Activated CD8-positive, alpha-beta memory T cell treated with anti-CD3 and anti-CD28 coated beads, Interleukin-2, amount 10 ng/mL, durations not matched to agents 7 days and 5 days (primary cell): ENCODE data around the gene EXOC6. TPM values are rescaled to one million over a fixed set of nuclear protein-coding genes. Genes with fewer than 3 reads are reported as not detected.
"Not testable (repeated sequence)": the region's sequence is repeated elsewhere in the genome, so short reads cannot be mapped to it uniquely, and the experiment has no call there.

Source experiments
- ATAC-seq: fragments of 150-1000 bp; cut with Tn5 transposase; one replicate; pipeline ENCODE4 v1.10.0; 2021; ENCODE audit warnings: moderate library complexity
- CTCF ChIA-PET: fragments of 350-600 bp; sonication (Branson Sonifier 250); formaldehyde crosslinking; loops from one replicate; lab custom pipeline; 2021; ENCODE audit warnings: antibody characterized with exemption; lab: Charles Lee
- DNase-seq: peaks from one replicate; pipeline ENCODE4 v3.0.0-alpha.2; 2020
- H3K27ac Mint-ChIP-seq: one replicate; pipeline ENCODE4 v1.8.0; 2021; ENCODE audit warnings: mild to moderate bottlenecking, mixed read lengths
- H3K27me3 Mint-ChIP-seq: one replicate; pipeline ENCODE4 v1.8.0; 2021; ENCODE audit warnings: mixed read lengths
- H3K36me3 Mint-ChIP-seq: one replicate; pipeline ENCODE4 v1.8.0; 2021; ENCODE audit warnings: mild to moderate bottlenecking, mixed read lengths
- H3K4me1 Mint-ChIP-seq: one replicate; pipeline ENCODE4 v1.8.0; 2021; ENCODE audit warnings: mixed read lengths
- H3K4me3 Mint-ChIP-seq: one replicate; pipeline ENCODE4 v1.8.0; 2021; ENCODE audit warnings: mild to moderate bottlenecking, moderate library complexity, mixed read lengths
- H3K9me3 Mint-ChIP-seq: one replicate; pipeline ENCODE4 v1.8.0; 2022; ENCODE audit warnings: low read depth, mixed read lengths
- total RNA-seq, 2 experiments: library from RNA; stranded (reverse); gene quantifications; one replicate each; pipeline ENCODE4 v1.2.3, GENCODE V29; 2021

Gene EXOC6
- total RNA-seq, 2 experiments from 2014 or later, result 11.9 to 12.1 TPM

DNA sequence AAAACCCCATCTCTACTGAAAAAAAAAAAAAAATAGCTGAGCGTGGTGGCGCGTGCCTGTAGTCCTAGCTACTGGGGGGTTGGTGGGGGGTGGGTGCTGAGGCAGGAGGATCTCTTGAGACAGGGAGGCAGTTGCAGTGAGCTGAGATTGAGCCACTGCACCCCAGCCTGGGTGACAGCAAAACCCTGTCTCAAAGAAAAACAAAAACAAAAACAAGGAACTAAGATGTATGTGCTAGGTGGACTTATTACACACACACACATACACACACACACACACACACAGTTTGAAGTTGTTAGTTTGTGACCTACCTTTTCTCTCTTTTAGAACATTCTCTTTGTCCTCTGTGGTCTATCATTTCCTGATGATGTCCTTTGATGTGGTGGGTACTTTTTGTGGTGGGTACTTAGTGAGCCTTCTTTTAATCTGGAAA is 53.5 kb downstream of the EXOC6 start:
- Mint-ChIP-seq H3K36me3 (peaks cover 19% of the 10 kb centered on the region), H3K4me1 (peaks cover 14% of the 10 kb centered on the region), H3K4me3 (peak overlapping the region; percentile 18), H3K9me3 (no peaks in the 10 kb centered on the region), H3K27me3 (no peaks in the 10 kb centered on the region), H3K27ac (no peak overlapping the region)
- CTCF ChIA-PET, result interaction anchor here (0.9 kb wide), 2 partner anchors 11 to 105 kb away, joined by 3 to 5 read pairs; no protein-coding TSS in a partner anchor
- peak; percentile 36 for ATAC-seq
- DNase-seq, result no peak

DNA sequence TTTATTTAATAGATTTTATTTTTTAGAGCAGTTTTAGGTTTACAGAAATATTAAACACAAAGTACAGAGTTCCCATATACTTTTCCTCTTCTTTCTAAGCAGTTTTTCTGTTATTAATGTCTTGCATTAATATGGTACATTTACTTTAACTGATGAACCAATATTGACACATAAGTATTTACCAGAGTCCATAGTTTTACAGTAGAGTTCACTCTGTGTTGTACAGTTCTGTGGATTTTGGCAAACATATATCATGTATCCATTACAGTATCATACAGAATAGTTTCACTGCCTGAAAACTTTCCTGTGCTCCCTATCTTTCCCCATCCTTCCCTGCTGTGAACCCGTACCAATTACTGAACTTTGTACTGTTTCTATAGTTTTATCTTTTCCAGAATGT is 55.3 kb downstream of the EXOC6 start:
- Mint-ChIP-seq H3K27me3 (no peaks in the 10 kb centered on the region), H3K4me1 (peaks cover 14% of the 10 kb centered on the region), H3K36me3 (peaks cover 20% of the 10 kb centered on the region), H3K27ac (no peak overlapping the region), H3K9me3 (no peaks in the 10 kb centered on the region), H3K4me3 (no peak overlapping the region)
- CTCF ChIA-PET, result no interaction called here
- ATAC-seq (no peak), DNase-seq (no peak)

DNA sequence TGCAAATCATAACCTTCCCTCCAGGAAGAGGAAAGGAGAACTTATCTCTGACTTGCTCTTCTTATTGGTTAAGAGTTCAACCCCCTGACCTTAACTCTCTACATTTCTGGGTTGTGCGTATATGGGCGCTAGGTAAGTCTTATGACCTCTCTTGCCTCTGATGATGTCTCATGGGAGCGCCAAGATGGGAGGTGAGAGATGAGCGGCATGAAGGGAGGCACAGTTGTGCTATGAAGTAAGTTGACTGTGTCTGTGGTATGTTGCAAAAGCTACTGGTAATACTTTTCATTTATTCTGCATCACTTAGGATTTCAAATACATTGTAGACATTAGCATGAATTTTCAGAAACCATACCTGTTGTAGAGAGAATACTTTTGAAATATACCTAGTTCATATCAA is 59.0 kb downstream of the EXOC6 start:
- no peak overlapping the region for H3K4me3 Mint-ChIP-seq
- ATAC-seq (no peak), DNase-seq (no peak)
- H3K27me3 Mint-ChIP-seq, result no peaks in the 10 kb centered on the region
- H3K4me1 Mint-ChIP-seq, result peaks cover 4% of the 10 kb centered on the region
- peaks cover 18% of the 10 kb centered on the region for H3K36me3 Mint-ChIP-seq
- CTCF ChIA-PET, result no interaction called here
- no peaks in the 10 kb centered on the region for H3K9me3 Mint-ChIP-seq
- H3K27ac Mint-ChIP-seq, result no peak overlapping the region

DNA sequence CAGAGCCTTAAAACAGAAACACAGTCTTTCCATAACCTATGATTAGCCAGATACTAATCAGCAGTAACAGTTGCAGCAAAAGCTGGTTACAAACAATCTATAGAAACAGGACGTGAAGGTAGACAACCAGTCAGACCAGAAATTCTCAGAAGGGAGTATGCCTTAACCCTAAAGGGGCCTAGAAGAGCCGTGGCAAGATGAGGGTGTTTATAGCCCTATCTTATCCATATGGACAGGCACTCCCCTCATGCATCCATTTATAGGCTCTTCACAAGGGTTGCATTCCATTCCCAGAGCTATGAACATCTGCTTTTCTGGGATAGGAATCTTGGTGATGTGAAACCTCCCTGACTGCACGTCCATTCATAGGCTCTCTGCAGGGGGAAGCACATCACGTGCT is 64.3 kb downstream of the EXOC6 start:
- H3K36me3 Mint-ChIP-seq, H3K27ac Mint-ChIP-seq, CTCF ChIA-PET, DNase-seq, H3K4me1 Mint-ChIP-seq, H3K27me3 Mint-ChIP-seq, H3K9me3 Mint-ChIP-seq, H3K4me3 Mint-ChIP-seq, ATAC-seq: not testable (repeated sequence)

DNA sequence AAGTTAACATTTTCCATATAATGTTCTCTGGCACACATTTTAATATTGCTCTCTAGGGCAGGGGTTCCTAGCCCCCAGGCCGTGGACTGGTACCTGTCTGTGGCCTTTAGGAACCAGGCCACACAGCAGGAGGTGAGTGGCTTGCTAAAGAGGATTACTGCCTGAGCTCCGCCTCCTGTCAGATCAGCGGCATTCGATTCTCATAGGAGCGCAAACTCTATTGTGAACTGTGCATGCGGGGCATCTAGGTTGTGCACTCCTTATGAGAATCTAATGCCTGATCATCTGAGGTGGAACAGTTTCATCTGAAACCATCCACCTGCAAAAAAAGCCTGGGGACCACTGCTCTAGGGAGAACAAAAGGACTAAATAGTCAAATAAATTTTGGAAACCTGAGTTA is 65.7 kb downstream of the EXOC6 start:
- Mint-ChIP-seq H3K4me3 (no peak overlapping the region), H3K27me3 (no peaks in the 10 kb centered on the region), H3K4me1 (no peaks in the 10 kb centered on the region), H3K36me3 (no peaks in the 10 kb centered on the region), H3K9me3 (no peaks in the 10 kb centered on the region), H3K27ac (no peak overlapping the region)
- DNase-seq, result no peak
- no peak for ATAC-seq
- CTCF ChIA-PET, result interaction anchor here (1.3 kb wide), 1 partner anchor 24 kb away, joined by 3 read pairs; no protein-coding TSS in a partner anchor

DNA sequence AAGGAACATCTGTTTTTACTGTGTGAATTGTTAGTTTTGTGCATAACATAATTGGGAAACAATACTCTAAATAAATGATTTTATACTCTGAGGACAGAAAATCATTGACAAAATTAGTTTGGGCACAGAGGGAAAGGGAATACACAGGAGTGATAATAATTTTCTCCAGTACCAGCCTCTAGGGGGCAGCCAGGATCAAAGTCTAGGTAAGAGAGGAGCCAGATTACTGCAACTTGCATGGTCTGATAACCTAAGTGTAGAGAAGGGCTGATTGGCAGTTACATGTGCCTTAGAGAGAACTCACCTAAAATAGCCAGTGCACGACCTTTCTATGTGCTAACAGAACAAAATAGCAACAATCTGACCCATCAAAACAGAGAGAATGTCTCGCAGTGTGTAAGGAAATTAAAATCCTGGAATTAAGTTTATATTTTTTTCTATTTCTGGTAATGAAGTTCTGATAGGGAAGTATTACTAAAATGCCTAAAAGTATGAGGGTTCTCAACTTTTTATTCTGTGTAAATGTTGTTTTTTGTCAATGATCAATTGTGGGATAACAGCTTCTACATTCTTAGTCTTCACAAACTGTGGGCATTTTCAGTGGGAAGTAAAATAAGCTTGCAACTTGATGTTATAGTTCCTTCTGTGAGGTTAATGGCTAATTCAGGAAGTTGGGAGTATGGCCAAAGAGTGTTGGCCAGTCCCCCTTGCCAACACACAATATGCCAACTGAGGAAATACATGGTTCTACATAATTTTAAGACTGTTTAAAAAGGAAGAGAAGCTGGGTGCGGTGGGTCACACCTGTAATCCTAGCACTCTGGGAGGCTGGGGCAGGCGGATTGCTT is 66.4 kb downstream of the EXOC6 start:
- Mint-ChIP-seq H3K4me1 (no peaks in the 10 kb centered on the region), H3K27ac (no peak overlapping the region), H3K4me3 (no peak overlapping the region), H3K9me3 (no peaks in the 10 kb centered on the region), H3K36me3 (peaks cover 2% of the 10 kb centered on the region), H3K27me3 (no peaks in the 10 kb centered on the region)
- CTCF ChIA-PET, result interaction anchor here (0.6 to 1.4 kb wide), 4 partner anchors 20 to 164 kb away, joined by 3 read pairs; no protein-coding TSS in a partner anchor
- peak; percentile 60 for DNase-seq
- ATAC-seq, result peak; percentile 78

DNA sequence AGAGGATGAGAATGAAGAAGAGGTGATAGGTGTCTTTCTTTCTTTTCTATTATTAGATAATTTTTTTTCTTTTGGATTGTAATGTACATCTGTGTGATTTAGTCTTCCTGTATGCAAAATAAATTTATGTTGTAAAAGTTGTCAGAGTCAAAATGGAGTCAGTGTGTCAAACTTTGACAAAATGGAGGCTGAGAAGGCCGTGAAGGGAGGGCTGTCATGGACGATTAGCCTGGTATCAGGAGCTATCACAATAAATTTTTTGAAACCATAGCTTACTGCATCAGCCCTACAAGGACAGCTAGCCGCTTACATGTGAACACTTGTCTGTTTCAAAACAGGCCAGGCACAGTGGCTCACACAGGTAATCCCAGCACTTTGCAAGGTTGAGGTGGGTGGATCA is 67.6 kb downstream of the EXOC6 start:
- DNase-seq, result no peak
- H3K27ac Mint-ChIP-seq, result no peak overlapping the region

DNA sequence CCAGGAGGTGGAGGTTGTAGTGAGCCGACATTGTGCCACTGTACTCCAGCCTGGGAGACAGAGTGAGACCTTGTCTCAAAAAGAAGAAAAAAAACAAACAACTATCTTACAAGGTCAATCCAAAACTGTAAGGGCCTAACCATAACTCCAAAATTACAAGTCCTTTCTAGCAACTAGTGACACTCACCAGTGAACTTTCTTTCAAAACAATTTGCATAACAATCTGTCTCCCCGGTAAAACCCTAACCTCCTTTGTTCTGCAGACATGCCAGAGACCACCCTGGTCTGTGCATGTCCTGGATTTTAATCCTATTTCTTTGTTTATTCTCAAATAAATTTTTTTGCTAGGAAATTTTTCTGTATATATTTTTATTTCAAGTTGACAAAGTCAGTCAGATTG is 68.1 kb downstream of the EXOC6 start:
- peaks cover 4% of the 10 kb centered on the region for H3K9me3 Mint-ChIP-seq
- no peak for DNase-seq
- H3K36me3 Mint-ChIP-seq, result peaks cover 12% of the 10 kb centered on the region
- no peaks in the 10 kb centered on the region for H3K27me3 Mint-ChIP-seq
- no peak overlapping the region for H3K4me3 Mint-ChIP-seq
- no peaks in the 10 kb centered on the region for H3K4me1 Mint-ChIP-seq
- H3K27ac Mint-ChIP-seq, result no peak overlapping the region
- CTCF ChIA-PET, result interaction anchor here (1.4 kb wide), 1 partner anchor 48 kb away, joined by 3 read pairs; no protein-coding TSS in a partner anchor
- ATAC-seq, result no peak

More for the DNA sequence above, 67.6 kb downstream of the EXOC6 start:
- H3K27me3 Mint-ChIP-seq, result no peaks in the 10 kb centered on the region
- peaks cover 2% of the 10 kb centered on the region for H3K9me3 Mint-ChIP-seq
- no peak for ATAC-seq
- CTCF ChIA-PET, result interaction anchor here (1.1 to 1.4 kb wide), 2 partner anchors 21 to 48 kb away, joined by 3 read pairs; no protein-coding TSS in a partner anchor
- H3K4me1 Mint-ChIP-seq, result no peaks in the 10 kb centered on the region
- H3K36me3 Mint-ChIP-seq, result peaks cover 10% of the 10 kb centered on the region
- H3K4me3 Mint-ChIP-seq, result no peak overlapping the region

DNA sequence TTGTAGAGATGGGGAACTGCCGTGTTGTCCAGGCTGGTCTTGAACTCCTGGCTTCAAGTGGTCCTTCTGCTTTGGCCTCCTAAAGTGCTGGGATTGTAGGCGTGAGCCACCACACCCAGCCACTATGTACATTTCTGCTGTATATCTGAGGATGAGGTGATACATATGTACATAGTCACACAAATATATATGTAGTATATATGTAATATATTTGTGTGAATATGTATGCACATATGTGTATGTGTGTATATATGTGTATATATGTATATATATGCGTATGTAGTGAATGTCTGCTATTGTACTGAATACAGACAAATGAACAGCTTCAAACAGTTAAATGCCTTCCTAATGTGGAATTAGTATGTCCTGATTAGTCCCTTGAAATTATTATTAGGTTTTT is 70.3 kb downstream of the EXOC6 start:
- Mint-ChIP-seq H3K4me1 (no peaks in the 10 kb centered on the region), H3K9me3 (peaks cover 4% of the 10 kb centered on the region), H3K27ac (no peak overlapping the region), H3K27me3 (no peaks in the 10 kb centered on the region), H3K36me3 (peaks cover 16% of the 10 kb centered on the region), H3K4me3 (no peak overlapping the region)
- no peak for DNase-seq
- CTCF ChIA-PET, result no interaction called here
- no peak for ATAC-seq

DNA sequence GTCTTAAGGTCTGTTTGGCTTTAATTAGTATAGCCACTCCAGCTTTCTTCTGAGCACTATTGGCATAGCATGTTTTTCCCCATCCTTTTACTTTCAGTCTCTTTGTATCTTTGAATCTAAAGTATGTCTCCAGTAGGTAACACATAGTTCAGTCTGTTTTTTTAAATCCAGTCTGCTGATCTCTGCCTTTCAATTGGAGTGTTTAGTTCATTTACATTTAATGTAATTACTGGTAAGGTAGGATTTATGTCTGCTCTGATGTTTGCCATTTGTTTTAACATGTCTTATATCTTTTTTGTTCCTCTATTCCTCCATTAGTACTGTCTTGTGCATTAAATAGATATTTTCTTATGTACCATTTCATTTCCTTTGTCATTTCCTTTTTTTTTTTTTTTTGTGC is 72.5 kb downstream of the EXOC6 start:
- Mint-ChIP-seq H3K4me1 (no peaks in the 10 kb centered on the region), H3K27ac (no peak overlapping the region), H3K9me3 (peaks cover 4% of the 10 kb centered on the region), H3K36me3 (peaks cover 16% of the 10 kb centered on the region), H3K4me3 (no peak overlapping the region), H3K27me3 (no peaks in the 10 kb centered on the region)
- CTCF ChIA-PET, result no interaction called here
- ATAC-seq (no peak), DNase-seq (no peak)

DNA sequence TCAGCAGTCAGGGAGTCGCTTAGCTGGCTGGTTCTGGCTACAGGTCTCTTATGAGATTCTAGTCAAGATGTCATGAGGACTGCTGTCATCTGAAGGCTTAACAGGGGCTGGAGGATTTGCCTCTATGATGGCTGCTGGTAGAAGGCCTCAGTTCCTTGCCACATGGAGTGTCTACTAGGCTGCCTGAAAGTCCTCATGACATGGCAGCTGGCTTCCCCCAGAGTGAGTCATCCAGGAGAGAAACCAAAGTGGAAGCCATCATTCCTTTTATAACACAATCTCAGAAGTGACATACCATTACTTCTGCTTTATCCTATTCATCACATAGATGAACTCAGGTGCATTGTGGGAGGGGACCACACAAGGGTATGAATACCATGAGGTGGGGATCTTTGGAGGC is 75.1 kb downstream of the EXOC6 start:
- Mint-ChIP-seq H3K27ac (no peak overlapping the region), H3K4me1 (no peaks in the 10 kb centered on the region), H3K36me3 (peaks cover 21% of the 10 kb centered on the region), H3K27me3 (no peaks in the 10 kb centered on the region), H3K4me3 (no peak overlapping the region), H3K9me3 (peaks cover 4% of the 10 kb centered on the region)
- DNase-seq, result no peak
- CTCF ChIA-PET, result interaction anchor here (1.0 to 1.9 kb wide), 2 partner anchors 38 to 80 kb away, joined by 3 to 5 read pairs; no protein-coding TSS in a partner anchor
- ATAC-seq, result no peak

DNA sequence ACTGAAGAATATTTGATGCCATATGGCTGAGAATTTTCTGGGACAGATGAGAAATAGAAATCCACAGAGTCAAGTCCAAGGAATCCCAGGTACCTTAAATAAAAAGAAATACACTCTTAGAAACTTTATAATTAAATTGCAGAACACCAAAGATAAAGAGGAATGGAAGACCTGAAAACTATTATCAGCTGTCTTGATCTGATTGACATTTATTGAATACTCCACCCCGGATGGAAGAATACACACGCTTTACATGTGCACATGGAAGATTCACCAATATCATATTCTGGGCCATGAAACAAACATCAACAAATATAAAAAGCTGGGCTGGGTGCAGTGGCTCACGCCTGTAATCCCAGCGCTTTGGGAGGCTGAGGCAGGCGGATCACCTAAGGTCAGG is 81.6 kb downstream of the EXOC6 start:
- H3K9me3 Mint-ChIP-seq, result no peaks in the 10 kb centered on the region
- H3K36me3 Mint-ChIP-seq, result peaks cover 18% of the 10 kb centered on the region
- no peaks in the 10 kb centered on the region for H3K27me3 Mint-ChIP-seq
- DNase-seq (no peak), ATAC-seq (no peak)
- no peak overlapping the region for H3K27ac Mint-ChIP-seq
- H3K4me1 Mint-ChIP-seq, result no peaks in the 10 kb centered on the region
- CTCF ChIA-PET, result no interaction called here
- no peak overlapping the region for H3K4me3 Mint-ChIP-seq

DNA sequence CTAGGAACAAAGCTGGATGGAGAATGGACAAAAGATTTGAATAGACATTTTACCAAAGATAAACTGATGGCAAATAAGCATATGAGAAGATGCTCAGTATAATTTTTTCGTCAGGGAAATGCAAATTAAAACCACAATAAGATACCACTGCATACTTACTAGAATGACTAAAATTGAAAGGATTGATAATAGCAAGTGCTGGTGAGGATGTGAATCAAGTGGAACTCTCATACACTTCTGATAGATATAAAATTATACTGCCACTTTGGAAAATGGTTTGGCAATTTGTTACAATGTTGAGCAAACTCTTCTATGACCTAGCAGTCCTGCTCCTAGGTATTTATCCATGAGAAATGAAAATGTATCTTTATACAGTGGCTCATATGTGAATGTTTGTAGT is 83.3 kb downstream of the EXOC6 start:
- ATAC-seq (no peak), DNase-seq (no peak)
- H3K36me3 Mint-ChIP-seq, result peaks cover 18% of the 10 kb centered on the region
- H3K4me1 Mint-ChIP-seq, result no peaks in the 10 kb centered on the region
- no peaks in the 10 kb centered on the region for H3K9me3 Mint-ChIP-seq
- H3K27me3 Mint-ChIP-seq, result no peaks in the 10 kb centered on the region
- CTCF ChIA-PET, result no interaction called here
- no peak overlapping the region for H3K4me3 Mint-ChIP-seq
- H3K27ac Mint-ChIP-seq, result no peak overlapping the region

DNA sequence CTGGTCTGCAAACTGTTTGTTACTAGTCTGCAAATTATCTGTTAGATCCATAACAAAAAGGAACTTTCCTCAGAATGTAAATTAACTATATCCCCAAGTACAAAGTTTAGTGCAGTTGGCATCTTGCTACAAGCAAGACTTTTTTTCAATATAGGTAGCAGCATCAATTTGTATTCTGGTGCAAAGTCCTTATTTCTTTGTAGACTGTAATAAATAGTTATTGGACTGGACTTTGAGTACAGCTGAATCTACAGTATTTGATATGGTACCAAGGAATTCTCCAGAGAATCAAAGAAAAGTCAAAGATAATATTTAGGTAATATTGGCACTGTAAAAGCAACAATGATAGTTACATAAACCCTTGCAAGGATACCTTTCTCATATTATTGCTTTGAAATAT is 89.6 kb downstream of the EXOC6 start:
- ATAC-seq, result no peak
- peaks cover 1% of the 10 kb centered on the region for H3K36me3 Mint-ChIP-seq
- DNase-seq, result no peak

More for the DNA sequence above, 89.6 kb downstream of the EXOC6 start:
- H3K27me3 Mint-ChIP-seq, result no peaks in the 10 kb centered on the region
- no peaks in the 10 kb centered on the region for H3K4me1 Mint-ChIP-seq
- CTCF ChIA-PET, result no interaction called here
- H3K4me3 Mint-ChIP-seq, result no peak overlapping the region
- no peaks in the 10 kb centered on the region for H3K9me3 Mint-ChIP-seq
- H3K27ac Mint-ChIP-seq, result no peak overlapping the region
